ENCODE measurements around the gene CHST15.
"Not testable (repeated sequence)": the region's sequence is repeated elsewhere in the genome, so short reads cannot be mapped to it uniquely, and the experiment has no call there.

The CHST15 gene

GRCh38 chr10:124042656-124043309 is 50.6 kb downstream of the CHST15 start:
- DNase-seq: no peak

- peak; percentile 25 for DNase-seq
Measured at GRCh38 chr10:124041675-124042445, 51.5 kb downstream of the CHST15 start.

GRCh38 chr10:124040451-124041188 is 52.8 kb downstream of the CHST15 start:
- DNase-seq: peak; percentile 79

GRCh38 chr10:124039483-124040013 is 53.9 kb downstream of the CHST15 start:
- no peak for DNase-seq

- peak; percentile 80 for DNase-seq
Measured at GRCh38 chr10:124037784-124038183, 55.6 kb downstream of the CHST15 start.

- no peak for DNase-seq
Measured at GRCh38 chr10:124037286-124037685, 56.1 kb downstream of the CHST15 start.

GRCh38 chr10:124036746-124037145 is 56.7 kb downstream of the CHST15 start:
- no peak for DNase-seq

GRCh38 chr10:124035928-124036558 is 57.4 kb downstream of the CHST15 start:
- DNase-seq: peak; percentile 97

GRCh38 chr10:124035306-124035927 is 58.0 kb downstream of the CHST15 start:
- no peak for DNase-seq

- DNase-seq: not testable (repeated sequence)
Measured at GRCh38 chr10:124034576-124035305, 58.7 kb downstream of the CHST15 start.

- no peak for DNase-seq
Measured at GRCh38 chr10:124033887-124034218, 59.5 kb downstream of the CHST15 start.

- DNase-seq: peak; percentile 69
Measured at GRCh38 chr10:124032971-124033886, 60.2 kb downstream of the CHST15 start.

- no peak for DNase-seq
Measured at GRCh38 chr10:124032087-124032935, 61.1 kb downstream of the CHST15 start.

- no peak for DNase-seq
Measured at GRCh38 chr10:124030492-124031110, 62.8 kb downstream of the CHST15 start.

- DNase-seq: no peak
Measured at GRCh38 chr10:124030061-124030460, 63.3 kb downstream of the CHST15 start.

GRCh38 chr10:124029559-124029958 is 63.8 kb downstream of the CHST15 start:
- DNase-seq: no peak

- no peak for DNase-seq
Measured at GRCh38 chr10:124028700-124029480, 64.5 kb downstream of the CHST15 start.

- DNase-seq: no peak
Measured at GRCh38 chr10:124027651-124028050, 65.7 kb downstream of the CHST15 start.

Data from MV-4-11 (cell line).